HEK293 (cell line): ENCODE measurements around the gene BTBD16.

Source experiments
- GLI4 ChIP-seq: fragments of 450-650 bp; formaldehyde crosslinking; IDR thresholded peaks from 2 replicates; pipeline ENCODE4 v1.5.1; 2016; ENCODE audit warnings: missing biosample characterization, missing genetic modification characterization
- SETDB1 ChIP-seq: IDR thresholded peaks from one replicate; pipeline ENCODE4 v1.6.1; 2017; ENCODE audit warnings: mild to moderate bottlenecking, low read length, moderate library complexity, mixed read lengths; ENCODE audit not compliant: insufficient read length
- ZBTB44 ChIP-seq: fragments of 450-650 bp; IDR thresholded peaks from 2 replicates; pipeline ENCODE4 v1.5.1; 2018; ENCODE audit warnings: missing biosample characterization, mild to moderate bottlenecking, missing genetic modification characterization
- ZBTB7A ChIP-seq: fragments of 450-650 bp; formaldehyde crosslinking; IDR thresholded peaks from 2 replicates; pipeline ENCODE4 v1.5.1; 2016; ENCODE audit warnings: low read depth, missing biosample characterization, missing genetic modification characterization
- ZNF239 ChIP-seq: fragments of 450-650 bp; formaldehyde crosslinking; IDR thresholded peaks from 2 replicates; pipeline ENCODE4 v1.5.1; 2016; ENCODE audit warnings: missing biosample characterization, missing genetic modification characterization
- ZNF514 ChIP-seq: fragments of 450-650 bp; formaldehyde crosslinking; IDR thresholded peaks from 2 replicates; pipeline ENCODE4 v1.5.1; 2016; ENCODE audit warnings: missing biosample characterization, missing genetic modification characterization
- ZNF621 ChIP-seq: fragments of 450-650 bp; formaldehyde crosslinking; IDR thresholded peaks from 2 replicates; pipeline ENCODE4 v1.5.1; 2017; ENCODE audit warnings: missing biosample characterization, missing genetic modification characterization
- ZXDB ChIP-seq: fragments of 450-650 bp; formaldehyde crosslinking; IDR thresholded peaks from 2 replicates; pipeline ENCODE4 v1.5.1; 2016; ENCODE audit warnings: missing biosample characterization, missing genetic modification characterization
- TF ChIP-seq, protein P1 (sequence below): fragments of 450-650 bp; formaldehyde crosslinking; IDR thresholded peaks from 2 replicates; pipeline ENCODE4 v1.5.1; 2016; ENCODE audit warnings: missing biosample characterization, missing genetic modification characterization

- TF ChIP-seq, protein P1, sequence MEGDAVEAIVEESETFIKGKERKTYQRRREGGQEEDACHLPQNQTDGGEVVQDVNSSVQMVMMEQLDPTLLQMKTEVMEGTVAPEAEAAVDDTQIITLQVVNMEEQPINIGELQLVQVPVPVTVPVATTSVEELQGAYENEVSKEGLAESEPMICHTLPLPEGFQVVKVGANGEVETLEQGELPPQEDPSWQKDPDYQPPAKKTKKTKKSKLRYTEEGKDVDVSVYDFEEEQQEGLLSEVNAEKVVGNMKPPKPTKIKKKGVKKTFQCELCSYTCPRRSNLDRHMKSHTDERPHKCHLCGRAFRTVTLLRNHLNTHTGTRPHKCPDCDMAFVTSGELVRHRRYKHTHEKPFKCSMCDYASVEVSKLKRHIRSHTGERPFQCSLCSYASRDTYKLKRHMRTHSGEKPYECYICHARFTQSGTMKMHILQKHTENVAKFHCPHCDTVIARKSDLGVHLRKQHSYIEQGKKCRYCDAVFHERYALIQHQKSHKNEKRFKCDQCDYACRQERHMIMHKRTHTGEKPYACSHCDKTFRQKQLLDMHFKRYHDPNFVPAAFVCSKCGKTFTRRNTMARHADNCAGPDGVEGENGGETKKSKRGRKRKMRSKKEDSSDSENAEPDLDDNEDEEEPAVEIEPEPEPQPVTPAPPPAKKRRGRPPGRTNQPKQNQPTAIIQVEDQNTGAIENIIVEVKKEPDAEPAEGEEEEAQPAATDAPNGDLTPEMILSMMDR (tag by site-specific recombination), result no peak
- TF ChIP-seq ZBTB44 (no peak), ZBTB7A (tag by site-specific recombination) (no peak), ZNF239 (tag by site-specific recombination) (no peak), ZNF514 (tag by site-specific recombination) (no peak), ZNF621 (tag by site-specific recombination) (no peak), ZXDB (tag by site-specific recombination) (no peak), GLI4 (tag by site-specific recombination) (no peak), SETDB1 (no peak)
These were observed 54.1 kb downstream of the BTBD16 start for GRCh38 chr10:122325235-122325634.
